DND-41 (cell line): ENCODE measurements around the gene FAM222A.

Experiments
- EZH2 ChIP-seq: IDR thresholded peaks from 3 replicates; pipeline ENCODE4 v1.6.1; 2012; ENCODE audit warnings: borderline replicate concordance, low read depth, mild to moderate bottlenecking, moderate library complexity, low read length, inconsistent platforms; ENCODE audit not compliant: severe bottlenecking
- TF ChIP-seq, protein P1 (sequence below): IDR thresholded peaks from 2 replicates; pipeline ENCODE4 v1.5.1; 2012; ENCODE audit warnings: borderline replicate concordance, low read length, moderate library complexity, mild to moderate bottlenecking; ENCODE audit not compliant: poor library complexity, severe bottlenecking; ENCODE audit errors: extremely low read depth

GRCh38 chr12:109744026-109744425 lies 30.4 kb downstream of the FAM222A start:
- TF ChIP-seq, protein P1, sequence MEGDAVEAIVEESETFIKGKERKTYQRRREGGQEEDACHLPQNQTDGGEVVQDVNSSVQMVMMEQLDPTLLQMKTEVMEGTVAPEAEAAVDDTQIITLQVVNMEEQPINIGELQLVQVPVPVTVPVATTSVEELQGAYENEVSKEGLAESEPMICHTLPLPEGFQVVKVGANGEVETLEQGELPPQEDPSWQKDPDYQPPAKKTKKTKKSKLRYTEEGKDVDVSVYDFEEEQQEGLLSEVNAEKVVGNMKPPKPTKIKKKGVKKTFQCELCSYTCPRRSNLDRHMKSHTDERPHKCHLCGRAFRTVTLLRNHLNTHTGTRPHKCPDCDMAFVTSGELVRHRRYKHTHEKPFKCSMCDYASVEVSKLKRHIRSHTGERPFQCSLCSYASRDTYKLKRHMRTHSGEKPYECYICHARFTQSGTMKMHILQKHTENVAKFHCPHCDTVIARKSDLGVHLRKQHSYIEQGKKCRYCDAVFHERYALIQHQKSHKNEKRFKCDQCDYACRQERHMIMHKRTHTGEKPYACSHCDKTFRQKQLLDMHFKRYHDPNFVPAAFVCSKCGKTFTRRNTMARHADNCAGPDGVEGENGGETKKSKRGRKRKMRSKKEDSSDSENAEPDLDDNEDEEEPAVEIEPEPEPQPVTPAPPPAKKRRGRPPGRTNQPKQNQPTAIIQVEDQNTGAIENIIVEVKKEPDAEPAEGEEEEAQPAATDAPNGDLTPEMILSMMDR: no peak
- no peak for TF ChIP-seq EZH2
